HepG2 (cell line): ENCODE data around the gene DNASE1. TPM values are rescaled to one million over a fixed set of nuclear protein-coding genes. Genes with fewer than 3 reads are reported as not detected.
A peak's percentile ranks its signal among the peaks of the same experiment; 100 is the strongest.

ENCODE experiments used
- ATAC-seq: fragments of 200-7000 bp; cut with Tn5 transposase; 3 replicates; pipeline ENCODE4 v1.9.1; 2020; ENCODE audit warnings: mild to moderate bottlenecking, moderate library complexity
- BruUV-seq: library from RNA; stranded (reverse); fragments of 400-500 nt; replicated peaks from 2 replicates; lab custom pipeline; 2021; lab: Mats Ljungman, UMichigan
- CTCF ChIA-PET: fragments of 300-600 bp; formaldehyde crosslinking; extraction: SDS; loops from one replicate; lab custom pipeline; 2021; ENCODE audit warnings: low total read pairs, inconsistent platforms, low intra/inter-chr PET ratio; lab: Yijun Ruan, JAX
- POLR2A ChIA-PET: fragments of 350-600 bp; sonication (Branson Sonifier 250); formaldehyde crosslinking; loops from one replicate; lab custom pipeline; 2020; ENCODE audit warnings: antibody characterized with exemption, inconsistent platforms; lab: Yijun Ruan, JAX
- DNase-seq: peaks from one replicate; pipeline ENCODE4 v3.0.0-alpha.2; 2015; ENCODE audit warnings: low spot score
- FAIRE-seq: peaks from 3 replicates; lab custom pipeline; 2011; peaks lifted over from hg19 to GRCh38; lab: Jason Lieb, UNC
- H2AFZ ChIP-seq: one replicate; pipeline ENCODE4 v1.6.1; 2011; ENCODE audit warnings: low read length, inconsistent platforms
- H3K27ac ChIP-seq: fragments of 300-600 bp; 3 replicates; pipeline ENCODE4 v1.8.0; 2011; ENCODE audit warnings: mixed run types, mild to moderate bottlenecking, mixed read lengths, low read length, inconsistent platforms; ENCODE audit not compliant: insufficient read depth; ENCODE audit errors: extremely low read length
- H3K27me3 ChIP-seq, 2 experiments: fragments of 200-600 bp in 1 of 2; 2 replicates in 1 of 2; 3 replicates in 1 of 2; pipeline versions ENCODE4 v1.6.0 to v1.8.0; 2011; ENCODE audit warnings: low read length in 2 of 2, mild to moderate bottlenecking in 2 of 2, moderate library complexity in 2 of 2, inconsistent platforms in 1 of 2; ENCODE audit not compliant: insufficient read depth in 2 of 2, control insufficient read depth in 1 of 2
- H3K36me3 ChIP-seq, 2 experiments: fragments of 200-600 bp in 1 of 2; replicated peaks in 1 of 2; 2 replicates in 1 of 2; 3 replicates in 1 of 2; pipeline versions ENCODE4 v1.5.1 to v1.8.0; 2011; ENCODE audit warnings: low read length in 2 of 2, inconsistent platforms in 1 of 2; ENCODE audit not compliant: insufficient read depth in 2 of 2, control insufficient read depth in 1 of 2
- H3K4me1 ChIP-seq: 2 replicates; pipeline ENCODE4 v1.5.1; 2012; ENCODE audit warnings: low read length, inconsistent platforms; ENCODE audit not compliant: insufficient read depth
- H3K4me2 ChIP-seq: 2 replicates; pipeline ENCODE4 v1.6.0; 2011; ENCODE audit warnings: low read depth, low read length, inconsistent platforms
- H3K4me3 ChIP-seq, 3 experiments: fragments of 200-600 bp in 1 of 3; sonication (generic), shearing (Covaris generic) in 1 of 3; replicated peaks in 1 of 3; 2 replicates each; pipeline ENCODE4 v1.5.1; 2011 to 2016; ENCODE audit warnings: low read length in 3 of 3, inconsistent platforms in 2 of 3, low read depth in 2 of 3, mild to moderate bottlenecking in 2 of 3, control low read depth in 1 of 3, mixed read lengths in 1 of 3; ENCODE audit not compliant: insufficient read depth in 1 of 3
- H3K79me2 ChIP-seq: one replicate; pipeline ENCODE4 v1.6.1; 2011; ENCODE audit warnings: low read length, inconsistent platforms; ENCODE audit not compliant: insufficient read depth
- H3K9ac ChIP-seq: 2 replicates; pipeline ENCODE4 v1.6.0; 2011; ENCODE audit warnings: mild to moderate bottlenecking, low read depth, low read length, inconsistent platforms; ENCODE audit not compliant: insufficient read depth
- H3K9me3 ChIP-seq: 2 replicates; pipeline ENCODE4 v1.5.1; 2012; ENCODE audit warnings: mild to moderate bottlenecking, low read length
- H4K20me1 ChIP-seq: 2 replicates; pipeline ENCODE4 v1.6.0; 2011; ENCODE audit warnings: inconsistent platforms, mild to moderate bottlenecking, low read length, moderate library complexity; ENCODE audit not compliant: insufficient read depth
- AGO2 ChIP-seq: fragments of 200-400 bp; formaldehyde crosslinking; optimal IDR thresholded peaks from 2 replicates; pipeline ENCODE3; 2017; ENCODE audit warnings: mild to moderate bottlenecking, low read depth, low read length, moderate library complexity
- CTCF ChIP-seq: sonication (generic); formaldehyde crosslinking; IDR thresholded peaks from 2 replicates; pipeline ENCODE4 v1.5.0; 2020; ENCODE audit warnings: mild to moderate bottlenecking, missing genetic modification reagents, moderate library complexity
- MIXL1 ChIP-seq: IDR thresholded peaks from 2 replicates; pipeline ENCODE4 v1.6.1; 2016
- NRL ChIP-seq: sonication (generic); formaldehyde crosslinking; IDR thresholded peaks from 2 replicates; pipeline ENCODE4 v1.5.0; 2020; ENCODE audit warnings: missing genetic modification reagents, mild to moderate bottlenecking, moderate library complexity, borderline replicate concordance
- PBX2 ChIP-seq: IDR thresholded peaks from 2 replicates; pipeline ENCODE4 v1.6.1; 2016; ENCODE audit warnings: control low read depth
- POLR2AphosphoS2 ChIP-seq: IDR thresholded peaks from 2 replicates; pipeline ENCODE4 v1.6.1; 2011; ENCODE audit warnings: low read depth, low read length, improper control_type of control experiment
- ZNF740 ChIP-seq: sonication (generic); formaldehyde crosslinking; IDR thresholded peaks from 2 replicates; pipeline ENCODE4 v1.4.0; 2020; ENCODE audit warnings: missing genetic modification reagents
- ZNF768 ChIP-seq: sonication (generic); formaldehyde crosslinking; IDR thresholded peaks from 2 replicates; pipeline ENCODE4 v1.4.0; 2020; ENCODE audit warnings: missing genetic modification reagents
- WGBS: methylation state at CpG from one replicate; pipeline ENCODE4 v1.1.6; 2017; ENCODE audit warnings: low lambda C conversion rate; 5-methylcytosine and 5-hydroxymethylcytosine counted together
- in situ Hi-C: cut with HindIII; loops from 2 replicates; pipeline ENCODE4 v1.10.0; 2017; ENCODE audit warnings: low pct_unique_long_range_greater_than_20kb; ENCODE audit not compliant: extremely low pct_ligation_motif_present
- intact Hi-C: fragments of 100-400 bp; cut with micrococcal nuclease; formaldehyde crosslinking; loops from one replicate; pipeline ENCODE4 v1.10.0; 2022; ENCODE audit not compliant: unreplicated experiment
- polyA plus RNA-seq, 8 experiments: library from polyadenylated mRNA; depleted of rRNA in 3 of 8; stranded (reverse) in 7 of 8; unstranded in 1 of 8; fragments of >200 nt; fragmentation: Illumina TruSeq in 4 of 8; extraction: Trizol in 4 of 8; gene quantifications; 2 replicates each; pipeline versions ENCODE4 v1.2.1 to v1.2.3, GENCODE V29; 2011 to 2016; ENCODE audit warnings: low read depth in 4 of 8, missing spikeins in 1 of 8, mixed read lengths in 1 of 8; ENCODE audit not compliant: insufficient read depth in 1 of 8
- total RNA-seq, 5 experiments: library from RNA; depleted of rRNA; stranded (reverse); fragments of >200 nt; fragmentation: Illumina TruSeq; extraction: Trizol; gene quantifications; 2 replicates each; pipeline ENCODE4 v1.2.3, GENCODE V29; 2016; ENCODE audit warnings: low read depth in 1 of 5

The DNASE1 gene
- total and polyA plus RNA-seq, 2 of the 13 experiments (the other 11 are each of a cell fraction or from before 2014, with no cell fraction given): 7.1 to 11.1 TPM

- no peak overlapping the region for H3K4me2 ChIP-seq
- FAIRE-seq (no peak), DNase-seq (no peak), ATAC-seq (no peak; the same call in 2 of the 3 replicates)
- no peaks in the 10 kb centered on the region for H3K27me3 ChIP-seq
- TF ChIP-seq MIXL1 (no peak), AGO2 (peak; percentile 78), ZNF740 (CRISPR knock-in tag) (no peak), PBX2 (no peak)
- CTCF ChIA-PET: no interaction called here
- BruUV-seq: no TSS peak
- H3K36me3 ChIP-seq: peaks cover 20 to 81% of the 10 kb centered on the region in 2 experiments
- H3K9me3 ChIP-seq: no peaks in the 10 kb centered on the region
- POLR2A ChIA-PET: no interaction called here
- 80% methylated on average over 2 of the region's 31 CpGs for WGBS
- H3K4me3 ChIP-seq: no peak overlapping the region
- intact Hi-C loops (no loop called here), in situ Hi-C loops (no loop called here)
- H2AFZ ChIP-seq: no peak overlapping the region
- H4K20me1 ChIP-seq: no peaks in the 10 kb centered on the region
- H3K27ac ChIP-seq: no peak overlapping the region
- H3K79me2 ChIP-seq: no peaks in the 10 kb centered on the region
- H3K4me1 ChIP-seq: no peaks in the 10 kb centered on the region
- H3K9ac ChIP-seq: no peak overlapping the region
These were observed 9.9 kb downstream of the DNASE1 start for GRCh38 chr16:3664187-3664896.

- DNase-seq (no peak), FAIRE-seq (no peak), ATAC-seq (peak; percentile 13; the same call in 1 of the 3 replicates)
- no peaks in the 10 kb centered on the region for H3K9me3 ChIP-seq
- TF ChIP-seq NRL (peak; percentile 42; the same call in 1 of the 2 replicates), ZNF768 (CRISPR knock-in tag) (0 out of 2 replicates have a peak, but pooled peaks have one; percentile 15), CTCF (CRISPR knock-in tag) (peak; percentile 34; the same call in 1 of the 2 replicates), POLR2AphosphoS2 (no peak)
- no peak overlapping the region for H3K4me2 ChIP-seq
- no peaks in the 10 kb centered on the region for H4K20me1 ChIP-seq
- no peaks in the 10 kb centered on the region for H3K27me3 ChIP-seq
- 100% methylated on average over 1 of the region's 6 CpGs for WGBS
- intact Hi-C loops (no loop called here), in situ Hi-C loops (no loop called here)
- H3K9ac ChIP-seq: no peak overlapping the region
- H3K4me3 ChIP-seq: no peak overlapping the region
- peaks cover 20 to 74% of the 10 kb centered on the region in 2 experiments for H3K36me3 ChIP-seq
- no peak overlapping the region for H3K27ac ChIP-seq
- no TSS peak for BruUV-seq
- no peak overlapping the region for H2AFZ ChIP-seq
- POLR2A ChIA-PET: no interaction called here
- no peaks in the 10 kb centered on the region for H3K79me2 ChIP-seq
- CTCF ChIA-PET: no interaction called here
- H3K4me1 ChIP-seq: no peaks in the 10 kb centered on the region
These were observed 11.0 kb downstream of the DNASE1 start for GRCh38 chr16:3665508-3665907.
